A549 (cell line): ENCODE measurements around the gene SCARB1.

Source experiments
- CTCF ChIP-seq: fragments of >200 bp; sonication (Bioruptor Twin); formaldehyde crosslinking; IDR thresholded peaks from 3 replicates; pipeline ENCODE4 v1.5.1; 2016
- GATA3 ChIP-seq: IDR thresholded peaks from 2 replicates; pipeline ENCODE4 v1.6.1; 2012; ENCODE audit warnings: borderline replicate concordance
- POLR2A ChIP-seq: IDR thresholded peaks from 2 replicates; pipeline ENCODE4 v1.6.1; 2012; ENCODE audit warnings: mild to moderate bottlenecking, low read length
- RAD21 ChIP-seq, 2 experiments: fragments of >200 bp in 1 of 2; sonication (Bioruptor Twin) in 1 of 2; formaldehyde crosslinking in 1 of 2; IDR thresholded peaks in 1 of 2; conservative IDR thresholded peaks in 1 of 2; 2 replicates in 1 of 2; 3 replicates in 1 of 2; pipeline ENCODE4 v1.6.1; 2012 to 2018; ENCODE audit warnings: inconsistent platforms in 1 of 2
- ZNF302 ChIP-seq: fragments of 250-450 bp; sonication (Bioruptor Pico); IDR thresholded peaks from 2 replicates; pipeline ENCODE4 v1.9.0; 2021; ENCODE audit warnings: inconsistent platforms, mild to moderate bottlenecking, moderate library complexity

- TF ChIP-seq CTCF, result no peak
- no peak for TF ChIP-seq RAD21 (conservative IDR thresholded peaks at IDR 0.05 in 1 of 2, IDR thresholded peaks at IDR 0.05 in 1 of 2)
- TF ChIP-seq GATA3, result no peak
- TF ChIP-seq ZNF302, result no peak
- no peak for TF ChIP-seq POLR2A
Measured at GRCh38 chr12:124862768-124863415, 772 bp downstream of the SCARB1 start.
